ENCODE data around the gene SLCO3A1. TPM values are rescaled to one million over a fixed set of nuclear protein-coding genes. Genes with fewer than 3 reads are reported as not detected.

The SLCO3A1 gene
- total RNA-seq, 1 experiment from 2014 or later = 5.1 TPM

GRCh38 chr15:92035551-92035950, 182.0 kb downstream of the SLCO3A1 start:
- Histone ChIP-seq H3K9me3 (ENCODE audit: control insufficient read depth in 1 of 2, insufficient read depth in 1 of 2, low read depth in 1 of 2, low read length in 2 of 2) (no peaks in the 10 kb centered on the region), H3K9me2 (ENCODE audit: insufficient read depth) (no peaks in the 10 kb centered on the region), H3K79me2 (ENCODE audit: insufficient read depth, low read length) (no peaks in the 10 kb centered on the region), H3K4me2 (ENCODE audit: low read length) (no peak overlapping the region), H3K4me3 (replicated peaks in 1 of 2; ENCODE audit: low read depth in 1 of 2, low read length in 2 of 2) (no peak overlapping the region), H2AFZ (ENCODE audit: low read depth, low read length, poor library complexity, severe bottlenecking) (no peak overlapping the region), H3K4me1 (ENCODE audit: control insufficient read depth in 1 of 2, insufficient read depth in 2 of 2, low read length in 2 of 2) (no peaks in the 10 kb centered on the region), H3K27ac (ENCODE audit: low read depth, low read length) (no peak overlapping the region), H3K27me3 (ENCODE audit: insufficient read depth, low read length) (peaks cover 10% of the 10 kb centered on the region; the same call in 1 of the 2 replicates), H3K9ac (ENCODE audit: low read length) (no peak overlapping the region), H3K36me3 (ENCODE audit: control insufficient read depth in 1 of 2, insufficient read depth in 2 of 2, low read length in 2 of 2) (no peaks in the 10 kb centered on the region), H4K20me1 (ENCODE audit: insufficient read depth) (no peaks in the 10 kb centered on the region)
- ChIA-PET CTCF (no interaction called here), RAD21 (ENCODE audit: low non-redundant PET in 1 of 2, low total read pairs in 2 of 2, uncharacterized antibody in 2 of 2, unreplicated experiment in 2 of 2) (no interaction called here), POLR2A (no interaction called here)
- TF ChIP-seq ELF1 (IDR thresholded peaks at IDR 0.05; ENCODE audit: borderline replicate concordance, low read depth) (no peak), TCF7L2 (IDR thresholded peaks at IDR 0.05; ENCODE audit: borderline replicate concordance, extremely low read depth, insufficient read depth, insufficient read length) (no peak), CBX3 (IDR thresholded peaks at IDR 0.05; ENCODE audit: low read depth) (no peak), SRF (IDR thresholded peaks at IDR 0.05; ENCODE audit: low read depth) (no peak), EZH2 (IDR thresholded peaks at IDR 0.05) (no peak), EGR1 (IDR thresholded peaks at IDR 0.05; ENCODE audit: low read depth) (no peak), POLR2A (IDR thresholded peaks at IDR 0.05; ENCODE audit: borderline replicate concordance, extremely low read depth, insufficient read depth, insufficient read length) (no peak), YY1 (IDR thresholded peaks at IDR 0.05; ENCODE audit: extremely low read depth, insufficient replicate concordance, low read depth, low read length) (no peak), ZFX (IDR thresholded peaks at IDR 0.05) (no peak), EZH2phosphoT487 (IDR thresholded peaks at IDR 0.05; ENCODE audit: borderline replicate concordance) (no peak), ZNF274 (IDR thresholded peaks at IDR 0.05; ENCODE audit: low read depth, low read length) (no peak), SP1 (IDR thresholded peaks at IDR 0.05; ENCODE audit: low read depth) (no peak), CEBPB (IDR thresholded peaks at IDR 0.05; ENCODE audit: low read depth) (no peak), CTCF (IDR thresholded peaks at IDR 0.05 in 2 of 3, conservative IDR thresholded peaks at IDR 0.05 in 1 of 3; ENCODE audit: borderline replicate concordance in 1 of 3, insufficient read depth in 1 of 3, low read depth in 2 of 3, low read length in 2 of 3) (no peak), SIN3A (IDR thresholded peaks at IDR 0.05; ENCODE audit: low read depth) (no peak)
- TF ChIP-seq, protein P1, sequence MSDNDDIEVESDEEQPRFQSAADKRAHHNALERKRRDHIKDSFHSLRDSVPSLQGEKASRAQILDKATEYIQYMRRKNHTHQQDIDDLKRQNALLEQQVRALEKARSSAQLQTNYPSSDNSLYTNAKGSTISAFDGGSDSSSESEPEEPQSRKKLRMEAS (IDR thresholded peaks at IDR 0.05) = no peak
- TF ChIP-seq, protein P2, sequence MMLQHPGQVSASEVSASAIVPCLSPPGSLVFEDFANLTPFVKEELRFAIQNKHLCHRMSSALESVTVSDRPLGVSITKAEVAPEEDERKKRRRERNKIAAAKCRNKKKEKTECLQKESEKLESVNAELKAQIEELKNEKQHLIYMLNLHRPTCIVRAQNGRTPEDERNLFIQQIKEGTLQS (IDR thresholded peaks at IDR 0.05) = no peak
- TF ChIP-seq, protein P3, sequence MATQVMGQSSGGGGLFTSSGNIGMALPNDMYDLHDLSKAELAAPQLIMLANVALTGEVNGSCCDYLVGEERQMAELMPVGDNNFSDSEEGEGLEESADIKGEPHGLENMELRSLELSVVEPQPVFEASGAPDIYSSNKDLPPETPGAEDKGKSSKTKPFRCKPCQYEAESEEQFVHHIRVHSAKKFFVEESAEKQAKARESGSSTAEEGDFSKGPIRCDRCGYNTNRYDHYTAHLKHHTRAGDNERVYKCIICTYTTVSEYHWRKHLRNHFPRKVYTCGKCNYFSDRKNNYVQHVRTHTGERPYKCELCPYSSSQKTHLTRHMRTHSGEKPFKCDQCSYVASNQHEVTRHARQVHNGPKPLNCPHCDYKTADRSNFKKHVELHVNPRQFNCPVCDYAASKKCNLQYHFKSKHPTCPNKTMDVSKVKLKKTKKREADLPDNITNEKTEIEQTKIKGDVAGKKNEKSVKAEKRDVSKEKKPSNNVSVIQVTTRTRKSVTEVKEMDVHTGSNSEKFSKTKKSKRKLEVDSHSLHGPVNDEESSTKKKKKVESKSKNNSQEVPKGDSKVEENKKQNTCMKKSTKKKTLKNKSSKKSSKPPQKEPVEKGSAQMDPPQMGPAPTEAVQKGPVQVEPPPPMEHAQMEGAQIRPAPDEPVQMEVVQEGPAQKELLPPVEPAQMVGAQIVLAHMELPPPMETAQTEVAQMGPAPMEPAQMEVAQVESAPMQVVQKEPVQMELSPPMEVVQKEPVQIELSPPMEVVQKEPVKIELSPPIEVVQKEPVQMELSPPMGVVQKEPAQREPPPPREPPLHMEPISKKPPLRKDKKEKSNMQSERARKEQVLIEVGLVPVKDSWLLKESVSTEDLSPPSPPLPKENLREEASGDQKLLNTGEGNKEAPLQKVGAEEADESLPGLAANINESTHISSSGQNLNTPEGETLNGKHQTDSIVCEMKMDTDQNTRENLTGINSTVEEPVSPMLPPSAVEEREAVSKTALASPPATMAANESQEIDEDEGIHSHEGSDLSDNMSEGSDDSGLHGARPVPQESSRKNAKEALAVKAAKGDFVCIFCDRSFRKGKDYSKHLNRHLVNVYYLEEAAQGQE (IDR thresholded peaks at IDR 0.05; ENCODE audit: low read depth) = no peak
- no peak for DNase-seq (ENCODE audit: low read depth, low spot score)
- BruUV-seq (replicated peaks) = no TSS peak
- intact Hi-C loops (cut with micrococcal nuclease) = no loop called here
- ATAC-seq = no peak

Measured in HCT116 (cell line).